Prostate gland (tissue), 2 donors: ENCODE measurements around the gene CPLX3.

Experiments
- POLR2A ChIP-seq: fragments of 450-650 bp; IDR thresholded peaks from one replicate; pipeline ENCODE4 v1.6.1; 2016; ENCODE audit warnings: antibody characterized with exemption, mild to moderate bottlenecking
- POLR2AphosphoS5 ChIP-seq: sonication (generic); formaldehyde crosslinking; IDR thresholded peaks from one replicate; pipeline ENCODE4 v1.6.1; 2017; ENCODE audit warnings: antibody characterized with exemption
- TF ChIP-seq, protein P1 (sequence below), 4 experiments: fragments of 200-600 bp in 2 of 4; fragments of 450-650 bp in 2 of 4; sonication (generic) in 2 of 4; IDR thresholded peaks; 1 replicate in 3 of 4; 2 replicates in 1 of 4; pipeline ENCODE4 v1.5.1; 2016 to 2019; ENCODE audit warnings: antibody characterized with exemption in 4 of 4, mild to moderate bottlenecking in 2 of 4, moderate library complexity in 2 of 4

DNA sequence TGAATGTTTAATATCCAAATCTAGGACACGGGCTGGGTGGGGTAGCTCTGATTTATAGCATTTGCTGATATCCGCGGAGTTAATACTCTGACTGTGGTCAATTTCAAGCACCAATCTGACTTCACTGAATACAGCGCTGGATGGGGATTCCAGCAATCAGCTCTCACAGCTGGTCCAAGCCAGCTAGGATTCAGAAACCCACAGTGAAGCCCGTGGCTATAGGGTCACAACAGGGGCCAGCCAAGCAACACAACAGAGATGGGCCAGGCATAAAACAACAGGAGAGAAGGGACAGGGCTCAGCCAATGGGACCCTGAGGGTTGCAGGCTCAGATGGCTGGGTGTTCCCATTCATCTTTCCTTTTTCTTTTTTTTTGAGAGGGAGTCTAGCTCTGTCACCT, 19.1 kb upstream of the CPLX3 start:
- TF ChIP-seq, protein P1, sequence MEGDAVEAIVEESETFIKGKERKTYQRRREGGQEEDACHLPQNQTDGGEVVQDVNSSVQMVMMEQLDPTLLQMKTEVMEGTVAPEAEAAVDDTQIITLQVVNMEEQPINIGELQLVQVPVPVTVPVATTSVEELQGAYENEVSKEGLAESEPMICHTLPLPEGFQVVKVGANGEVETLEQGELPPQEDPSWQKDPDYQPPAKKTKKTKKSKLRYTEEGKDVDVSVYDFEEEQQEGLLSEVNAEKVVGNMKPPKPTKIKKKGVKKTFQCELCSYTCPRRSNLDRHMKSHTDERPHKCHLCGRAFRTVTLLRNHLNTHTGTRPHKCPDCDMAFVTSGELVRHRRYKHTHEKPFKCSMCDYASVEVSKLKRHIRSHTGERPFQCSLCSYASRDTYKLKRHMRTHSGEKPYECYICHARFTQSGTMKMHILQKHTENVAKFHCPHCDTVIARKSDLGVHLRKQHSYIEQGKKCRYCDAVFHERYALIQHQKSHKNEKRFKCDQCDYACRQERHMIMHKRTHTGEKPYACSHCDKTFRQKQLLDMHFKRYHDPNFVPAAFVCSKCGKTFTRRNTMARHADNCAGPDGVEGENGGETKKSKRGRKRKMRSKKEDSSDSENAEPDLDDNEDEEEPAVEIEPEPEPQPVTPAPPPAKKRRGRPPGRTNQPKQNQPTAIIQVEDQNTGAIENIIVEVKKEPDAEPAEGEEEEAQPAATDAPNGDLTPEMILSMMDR (IDR thresholded peaks at IDR 0.05), result no peak
- TF ChIP-seq POLR2AphosphoS5 (no peak), POLR2A (no peak)
